Testis (tissue), 3 donors: Measurements from ENCODE around the gene HGF. TPM values are rescaled to one million over a fixed set of nuclear protein-coding genes. Genes with fewer than 3 reads are reported as not detected.

Source experiments
- DNase-seq: peaks from one replicate; pipeline ENCODE4 v3.0.0-alpha.2; 2019
- H3K27ac ChIP-seq, 2 donors: fragments of 200-600 bp; sonication (generic); one replicate each; pipeline ENCODE4 v1.5.1; 2019
- H3K27me3 ChIP-seq: fragments of 200-600 bp; sonication (generic); one replicate; pipeline ENCODE4 v1.5.1; 2019
- H3K36me3 ChIP-seq: fragments of 200-600 bp; sonication (generic); one replicate; pipeline ENCODE4 v1.5.1; 2017; ENCODE audit warnings: low read depth; ENCODE audit errors: missing control alignments
- H3K4me1 ChIP-seq: fragments of 200-600 bp; sonication (generic); one replicate; pipeline ENCODE4 v1.5.1; 2019
- H3K4me3 ChIP-seq, 2 donors: fragments of 200-600 bp; sonication (generic); one replicate each; pipeline ENCODE4 v1.5.1; 2017 to 2019
- H3K9me3 ChIP-seq: fragments of 200-600 bp; sonication (generic); one replicate; pipeline ENCODE4 v1.5.1; 2017
- POLR2A ChIP-seq: fragments of 450-650 bp; IDR thresholded peaks from one replicate; pipeline ENCODE4 v1.6.1; 2017; ENCODE audit warnings: antibody characterized with exemption, mild to moderate bottlenecking, moderate library complexity
- WGBS, 2 donors: methylation state at CpG; one replicate each; pipeline ENCODE4 v1.1.5; 2018; 5-methylcytosine and 5-hydroxymethylcytosine counted together
- intact Hi-C: fragments of 100-400 bp; cut with DNase I; formaldehyde crosslinking; loops from one replicate; pipeline ENCODE4 v1.15.1; 2023; ENCODE audit warnings: low total_unique reads
- polyA plus RNA-seq: library from polyadenylated mRNA; stranded (reverse); fragments of 350-450 nt; fragmentation: Illumina TruSeq; extraction: RNeasy Lipid Tissue Mini Kit (QIAGEN cat#74804); gene quantifications from one replicate; pipeline ENCODE4 v1.2.3, GENCODE V29; 2014; ENCODE audit warnings: low read depth, low replicate concordance; ENCODE audit not compliant: insufficient read depth
- total RNA-seq, 2 donors: library from RNA; depleted of rRNA; stranded (reverse); fragments of >200 nt; gene quantifications; one replicate each; pipeline ENCODE4 v1.2.3, GENCODE V29; 2016
- TF ChIP-seq, protein P1 (sequence below), 3 experiments: fragments of 450-650 bp in 2 of 3; fragments of 200-600 bp in 1 of 3; sonication (generic) in 1 of 3; IDR thresholded peaks; one replicate each; pipeline ENCODE4 v1.5.1; 2016 to 2019; ENCODE audit warnings: antibody characterized with exemption in 3 of 3, mild to moderate bottlenecking in 2 of 3, moderate library complexity in 1 of 3

The HGF gene
- total and polyA plus RNA-seq, 3 donors from 2014 or later = 3.1 to 5.0 (median 3.4) TPM

DNA sequence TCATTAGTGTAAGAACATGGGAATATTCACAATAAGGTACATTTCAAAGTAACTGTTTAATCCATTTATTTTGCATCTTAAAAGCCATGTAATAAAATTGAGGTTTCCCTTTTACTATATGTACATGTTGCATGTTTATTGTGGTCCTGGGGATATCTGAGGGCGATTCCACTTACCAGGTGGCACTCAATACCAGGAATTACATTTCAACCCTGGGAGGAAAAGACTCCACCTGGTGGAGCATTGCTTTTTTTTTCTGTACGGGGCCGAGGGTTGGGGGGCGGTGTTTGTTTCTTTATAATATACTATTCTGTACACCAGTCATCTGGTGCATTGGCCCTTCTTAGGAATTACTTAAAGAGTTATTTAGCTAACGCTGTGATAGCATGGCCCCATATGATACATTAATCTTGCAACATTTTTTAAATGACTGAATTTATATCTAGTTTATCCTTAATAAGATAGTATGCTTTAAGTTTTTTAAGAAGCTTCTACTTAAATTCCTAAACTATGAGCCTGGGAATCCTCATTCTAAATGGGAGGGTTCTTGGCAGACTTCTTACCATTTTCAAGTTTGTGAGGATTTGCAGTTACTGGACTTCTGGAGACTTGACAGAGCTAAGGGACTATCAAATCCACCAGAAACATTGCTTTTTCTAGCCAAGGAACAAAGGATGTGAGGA is 7.2 kb upstream of the HGF start:
- intact Hi-C loops = no loop called here
- WGBS, 2 donors = 87 to 90% methylated on average over 5 of the region's 5 CpGs
- no peaks in the 10 kb centered on the region for H3K36me3 ChIP-seq

DNA sequence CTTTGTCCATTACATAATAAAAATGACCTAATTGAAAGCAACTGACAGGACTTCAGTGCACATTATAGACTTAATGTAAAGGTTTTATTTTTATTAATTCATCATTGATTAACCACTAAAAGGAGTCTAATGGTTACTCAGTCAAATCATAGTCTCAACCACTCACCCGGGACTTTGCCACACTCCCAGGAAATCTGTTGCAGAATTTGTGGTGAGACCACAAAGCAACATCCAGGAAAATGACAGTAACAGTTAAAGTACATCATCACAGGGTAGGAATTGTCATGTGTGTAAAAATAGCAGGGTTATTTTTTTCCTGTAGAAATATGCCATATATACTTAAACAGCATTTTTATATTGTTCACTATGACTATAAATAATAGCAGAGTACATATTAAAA is 6.3 kb upstream of the HGF start:
- no peak for DNase-seq
- Histone ChIP-seq H3K4me1 (no peaks in the 10 kb centered on the region), H3K36me3 (no peaks in the 10 kb centered on the region), H3K9me3 (no peaks in the 10 kb centered on the region), H3K4me3 (no peak overlapping the region), H3K27ac (no peak overlapping the region), H3K27me3 (no peaks in the 10 kb centered on the region)
- 78 to 88% methylated on average over 1 of the region's 1 CpG for WGBS, 2 donors
- intact Hi-C loops = no loop called here
- TF ChIP-seq, protein P1, sequence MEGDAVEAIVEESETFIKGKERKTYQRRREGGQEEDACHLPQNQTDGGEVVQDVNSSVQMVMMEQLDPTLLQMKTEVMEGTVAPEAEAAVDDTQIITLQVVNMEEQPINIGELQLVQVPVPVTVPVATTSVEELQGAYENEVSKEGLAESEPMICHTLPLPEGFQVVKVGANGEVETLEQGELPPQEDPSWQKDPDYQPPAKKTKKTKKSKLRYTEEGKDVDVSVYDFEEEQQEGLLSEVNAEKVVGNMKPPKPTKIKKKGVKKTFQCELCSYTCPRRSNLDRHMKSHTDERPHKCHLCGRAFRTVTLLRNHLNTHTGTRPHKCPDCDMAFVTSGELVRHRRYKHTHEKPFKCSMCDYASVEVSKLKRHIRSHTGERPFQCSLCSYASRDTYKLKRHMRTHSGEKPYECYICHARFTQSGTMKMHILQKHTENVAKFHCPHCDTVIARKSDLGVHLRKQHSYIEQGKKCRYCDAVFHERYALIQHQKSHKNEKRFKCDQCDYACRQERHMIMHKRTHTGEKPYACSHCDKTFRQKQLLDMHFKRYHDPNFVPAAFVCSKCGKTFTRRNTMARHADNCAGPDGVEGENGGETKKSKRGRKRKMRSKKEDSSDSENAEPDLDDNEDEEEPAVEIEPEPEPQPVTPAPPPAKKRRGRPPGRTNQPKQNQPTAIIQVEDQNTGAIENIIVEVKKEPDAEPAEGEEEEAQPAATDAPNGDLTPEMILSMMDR (IDR thresholded peaks at IDR 0.05) = no peak
- TF ChIP-seq POLR2A = no peak

More for the DNA sequence above, 7.2 kb upstream of the HGF start:
- Histone ChIP-seq H3K4me3 (no peak overlapping the region), H3K9me3 (no peaks in the 10 kb centered on the region), H3K27me3 (no peaks in the 10 kb centered on the region), H3K4me1 (no peaks in the 10 kb centered on the region), H3K27ac (no peak overlapping the region)
- no peak for DNase-seq
- no peak for TF ChIP-seq POLR2A
- TF ChIP-seq, protein P1 (IDR thresholded peaks at IDR 0.05) = no peak

DNA sequence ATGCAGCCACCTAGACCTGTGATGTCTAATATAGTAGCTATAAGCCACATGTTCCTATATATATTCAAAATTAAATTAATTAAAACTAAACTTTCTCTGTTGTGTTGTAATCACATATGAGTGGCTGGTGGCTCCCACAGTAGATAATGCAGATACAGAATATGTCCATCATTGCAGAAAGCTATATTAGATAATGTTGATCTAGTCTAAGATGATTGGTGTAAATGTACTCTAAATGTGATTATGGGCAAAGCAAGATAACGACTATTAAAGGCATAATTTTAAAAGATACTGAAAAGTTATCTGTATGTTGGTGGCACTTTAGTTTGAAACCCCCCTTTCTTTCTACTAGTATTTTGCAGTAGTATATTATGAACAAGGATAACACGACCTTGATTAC is 5.7 kb upstream of the HGF start:
- DNase-seq = no peak
- Histone ChIP-seq H3K36me3 (no peaks in the 10 kb centered on the region), H3K27ac (no peak overlapping the region), H3K4me3 (no peak overlapping the region), H3K27me3 (no peaks in the 10 kb centered on the region), H3K4me1 (no peaks in the 10 kb centered on the region), H3K9me3 (no peaks in the 10 kb centered on the region)
- TF ChIP-seq, protein P1 (IDR thresholded peaks at IDR 0.05) = no peak
- TF ChIP-seq POLR2A = no peak
- intact Hi-C loops = no loop called here
- 70 to 72% methylated on average over 2 of the region's 2 CpGs for WGBS, 2 donors

GRCh38 chr7:81774551-81774950 is 4.7 kb upstream of the HGF start:
- no peaks in the 10 kb centered on the region for H3K4me1 ChIP-seq
- H3K36me3 ChIP-seq = no peaks in the 10 kb centered on the region
- H3K27me3 ChIP-seq = no peaks in the 10 kb centered on the region
- no peak for TF ChIP-seq POLR2A
- TF ChIP-seq, protein P1 (IDR thresholded peaks at IDR 0.05) = no peak
- WGBS, 2 donors = 92 to 93% methylated on average over 5 of the region's 5 CpGs
- H3K4me3 ChIP-seq = no peak overlapping the region
- H3K9me3 ChIP-seq = no peaks in the 10 kb centered on the region
- intact Hi-C loops = no loop called here
- DNase-seq = no peak
- H3K27ac ChIP-seq = no peak overlapping the region

DNA sequence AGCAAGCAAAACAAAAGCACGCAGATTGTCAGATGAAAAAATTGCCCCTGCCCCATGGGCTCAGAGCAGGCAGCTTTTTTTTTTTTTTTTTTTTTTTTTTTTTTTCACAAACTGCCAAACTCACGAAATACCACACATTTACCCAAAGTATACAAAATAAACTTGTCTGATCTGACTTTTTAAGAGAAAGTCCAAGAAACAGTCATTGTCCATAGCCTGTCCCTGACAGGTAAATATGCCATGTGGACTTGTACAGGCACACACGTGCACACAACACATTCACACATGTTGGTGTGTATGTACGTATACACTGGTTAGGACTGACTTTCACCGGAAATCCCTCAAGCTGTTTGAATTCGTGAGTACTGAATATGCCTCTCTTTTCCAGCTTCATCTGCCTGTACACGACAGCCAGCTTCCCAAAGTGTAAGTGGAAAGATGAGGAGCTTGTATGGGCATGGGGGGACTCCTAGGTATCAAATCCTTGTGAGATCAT is 929 bp upstream of the HGF start:
- TF ChIP-seq POLR2A = no peak
- TF ChIP-seq, protein P1 (IDR thresholded peaks at IDR 0.05) = no peak
- Histone ChIP-seq H3K27me3 (no peaks in the 10 kb centered on the region), H3K27ac (peak overlapping the region; percentile 50 to 85), H3K4me3 (no peak overlapping the region), H3K9me3 (no peaks in the 10 kb centered on the region), H3K4me1 (no peaks in the 10 kb centered on the region), H3K36me3 (no peaks in the 10 kb centered on the region)
- DNase-seq = no peak
- intact Hi-C loops = no loop called here
- 55 to 77% methylated on average over 7 of the region's 7 CpGs for WGBS, 2 donors
